Loucy (cell line): Measurements from ENCODE around the gene CLMN.

Experiments used
- H2AFZ ChIP-seq: fragments of 200-600 bp; sonication (generic); 2 replicates; pipeline ENCODE4 v1.6.0; 2016; ENCODE audit warnings: antibody characterized with exemption, mild to moderate bottlenecking, low read length, moderate library complexity
- H3F3A ChIP-seq: fragments of 200-600 bp; 2 replicates; pipeline ENCODE4 v1.6.0; 2016; ENCODE audit warnings: antibody characterized with exemption, low read depth, mild to moderate bottlenecking
- H3K27me3 ChIP-seq: fragments of 200-600 bp; sonication (generic); 2 replicates; pipeline ENCODE4 v1.6.1; 2014; ENCODE audit warnings: low read length, mild to moderate bottlenecking; ENCODE audit not compliant: insufficient read depth, poor library complexity, severe bottlenecking
- H3K36me3 ChIP-seq: fragments of 200-600 bp; sonication (generic); 2 replicates; pipeline ENCODE4 v1.6.1; 2016; ENCODE audit warnings: low read length; ENCODE audit not compliant: insufficient read depth
- H3K4me1 ChIP-seq: fragments of 200-600 bp; sonication (generic); 2 replicates; pipeline ENCODE4 v1.5.1; 2014; ENCODE audit warnings: low read length, mild to moderate bottlenecking; ENCODE audit not compliant: insufficient read depth, poor library complexity, severe bottlenecking
- H3K4me2 ChIP-seq: fragments of 200-600 bp; sonication (generic); 2 replicates; pipeline ENCODE4 v1.6.0; 2014; ENCODE audit warnings: antibody characterized with exemption, low read length, low read depth, mild to moderate bottlenecking; ENCODE audit not compliant: poor library complexity, severe bottlenecking
- H3K4me3 ChIP-seq: fragments of 200-600 bp; sonication (generic); 2 replicates; pipeline ENCODE4 v1.5.1; 2014; ENCODE audit warnings: low read length, mild to moderate bottlenecking, mixed read lengths; ENCODE audit not compliant: poor library complexity, severe bottlenecking
- H3K79me2 ChIP-seq: fragments of 200-600 bp; sonication (generic); 2 replicates; pipeline ENCODE4 v1.6.1; 2014; ENCODE audit warnings: low read length; ENCODE audit not compliant: insufficient read depth
- H3K9ac ChIP-seq: fragments of 200-600 bp; sonication (generic); 2 replicates; pipeline ENCODE4 v1.6.0; 2014; ENCODE audit warnings: mild to moderate bottlenecking, low read depth, low read length, moderate library complexity; ENCODE audit not compliant: poor library complexity, severe bottlenecking
- H3K9me2 ChIP-seq: fragments of 200-600 bp; sonication (generic); replicated peaks from 2 replicates; pipeline ENCODE4 v1.6.1; 2016; ENCODE audit warnings: low read depth, low read length, mixed read lengths
- H3K9me3 ChIP-seq: fragments of 200-600 bp; sonication (generic); 2 replicates; pipeline ENCODE4 v1.6.1; 2014; ENCODE audit warnings: mild to moderate bottlenecking, antibody characterized with exemption, low read length, low read depth; ENCODE audit not compliant: insufficient read depth
- H4K20me1 ChIP-seq: fragments of 200-600 bp; sonication (generic); 2 replicates; pipeline ENCODE4 v1.6.0; 2014; ENCODE audit warnings: antibody characterized with exemption, low read length, mild to moderate bottlenecking; ENCODE audit not compliant: insufficient read depth, poor library complexity, severe bottlenecking
- CTCF ChIP-seq: fragments of 200-600 bp; sonication (generic); conservative IDR thresholded peaks from 2 replicates; pipeline ENCODE4 v1.5.1; 2014; ENCODE audit warnings: mild to moderate bottlenecking, antibody characterized with exemption, low read length
- EZH2phosphoT487 ChIP-seq: fragments of 200-600 bp; IDR thresholded peaks from 2 replicates; pipeline ENCODE4 v1.6.1; 2018; ENCODE audit warnings: antibody characterized with exemption, mild to moderate bottlenecking, moderate library complexity, borderline replicate concordance

CLMN gene

GRCh38 chr14:95363468-95363954 lies 43.8 kb upstream of the CLMN start:
- H2AFZ ChIP-seq: no peak overlapping the region
- H3K36me3 ChIP-seq: no peaks in the 10 kb centered on the region
- H3K9ac ChIP-seq: no peak overlapping the region
- no peaks in the 10 kb centered on the region for H4K20me1 ChIP-seq
- no peak overlapping the region for H3K4me2 ChIP-seq
- TF ChIP-seq EZH2phosphoT487 (no peak), CTCF (no peak)
- H3K4me3 ChIP-seq: no peak overlapping the region
- no peaks in the 10 kb centered on the region for H3K4me1 ChIP-seq
- no peaks in the 10 kb centered on the region for H3K27me3 ChIP-seq
- no peaks in the 10 kb centered on the region for H3K9me2 ChIP-seq
- H3K79me2 ChIP-seq: no peaks in the 10 kb centered on the region
- no peaks in the 10 kb centered on the region for H3K9me3 ChIP-seq
- no peaks in the 10 kb centered on the region for H3F3A ChIP-seq

GRCh38 chr14:95362138-95362494 lies 42.4 kb upstream of the CLMN start:
- Histone ChIP-seq H3F3A (no peaks in the 10 kb centered on the region), H3K4me1 (no peaks in the 10 kb centered on the region), H3K9ac (no peak overlapping the region), H3K4me2 (no peak overlapping the region), H3K4me3 (no peak overlapping the region), H2AFZ (no peak overlapping the region), H3K79me2 (no peaks in the 10 kb centered on the region), H4K20me1 (no peaks in the 10 kb centered on the region), H3K27me3 (no peaks in the 10 kb centered on the region), H3K9me3 (no peaks in the 10 kb centered on the region), H3K9me2 (no peaks in the 10 kb centered on the region), H3K36me3 (no peaks in the 10 kb centered on the region)
- TF ChIP-seq CTCF (no peak), EZH2phosphoT487 (no peak)

GRCh38 chr14:95361373-95362137 lies 41.8 kb upstream of the CLMN start:
- Histone ChIP-seq H4K20me1 (no peaks in the 10 kb centered on the region), H2AFZ (no peak overlapping the region), H3K9ac (no peak overlapping the region), H3K36me3 (no peaks in the 10 kb centered on the region), H3K4me1 (no peaks in the 10 kb centered on the region), H3K4me3 (no peak overlapping the region), H3F3A (no peaks in the 10 kb centered on the region), H3K9me3 (no peaks in the 10 kb centered on the region), H3K27me3 (no peaks in the 10 kb centered on the region), H3K9me2 (no peaks in the 10 kb centered on the region), H3K79me2 (no peaks in the 10 kb centered on the region), H3K4me2 (no peak overlapping the region)
- TF ChIP-seq CTCF (peak; percentile 74), EZH2phosphoT487 (no peak)
